CD4-positive, alpha-beta T cell treated with Interleukin-4 for 4 hours (primary cell): ENCODE measurements around the gene COG5.

Source experiments
- DNase-seq: peaks from one replicate; pipeline ENCODE4 v3.0.0-alpha.2; 2020

The COG5 gene

GRCh38 chr7:107453388-107453787 lies 110.3 kb downstream of the COG5 start:
- DNase-seq, result no peak

- no peak for DNase-seq
Observed at GRCh38 chr7:107450970-107451369, 112.8 kb downstream of the COG5 start.

GRCh38 chr7:107446988-107447387 lies 116.7 kb downstream of the COG5 start:
- DNase-seq, result no peak

- no peak for DNase-seq
Observed at GRCh38 chr7:107446531-107446930, 117.2 kb downstream of the COG5 start.

GRCh38 chr7:107442678-107443077 lies 121.0 kb downstream of the COG5 start:
- DNase-seq, result no peak

GRCh38 chr7:107441581-107442422 lies 121.9 kb downstream of the COG5 start:
- DNase-seq, result no peak

GRCh38 chr7:107439025-107439424 lies 124.7 kb downstream of the COG5 start:
- DNase-seq, result no peak

GRCh38 chr7:107435749-107436148 lies 128.0 kb downstream of the COG5 start:
- no peak for DNase-seq

- no peak for DNase-seq
Observed at GRCh38 chr7:107432261-107432660, 131.5 kb downstream of the COG5 start.

- no peak for DNase-seq
Observed at GRCh38 chr7:107430057-107430456, 133.7 kb downstream of the COG5 start.

- DNase-seq, result no peak
Observed at GRCh38 chr7:107428642-107429041, 135.1 kb downstream of the COG5 start.

- no peak for DNase-seq
Observed at GRCh38 chr7:107427462-107427861, 136.3 kb downstream of the COG5 start.

- DNase-seq, result no peak
Observed at GRCh38 chr7:107414198-107414597, 149.5 kb downstream of the COG5 start.

GRCh38 chr7:107408349-107408748 lies 155.4 kb downstream of the COG5 start:
- no peak for DNase-seq

- DNase-seq, result no peak
Observed at GRCh38 chr7:107405559-107405958, 158.2 kb downstream of the COG5 start.

- no peak for DNase-seq
Observed at GRCh38 chr7:107404740-107405537, 158.8 kb downstream of the COG5 start.

- DNase-seq, result no peak
Observed at GRCh38 chr7:107398161-107398560, 165.6 kb downstream of the COG5 start.

- DNase-seq, result no peak
Observed at GRCh38 chr7:107396990-107397389, 166.7 kb downstream of the COG5 start.

GRCh38 chr7:107396081-107396480 lies 167.6 kb downstream of the COG5 start:
- no peak for DNase-seq

- no peak for DNase-seq
Observed at GRCh38 chr7:107394831-107395230, 168.9 kb downstream of the COG5 start.

GRCh38 chr7:107394276-107394675 lies 169.4 kb downstream of the COG5 start:
- DNase-seq, result no peak

- no peak for DNase-seq
Observed at GRCh38 chr7:107392830-107393229, 170.9 kb downstream of the COG5 start.

- DNase-seq, result no peak
Observed at GRCh38 chr7:107390916-107391315, 172.8 kb downstream of the COG5 start.

- DNase-seq, result no peak
Observed at GRCh38 chr7:107388604-107389003, 175.1 kb downstream of the COG5 start.
